SU-DHL-6 (cell line): ENCODE measurements around the gene GMPPA.

Source experiments
- H2AFZ ChIP-seq: fragments of 200-600 bp; sonication (generic); 2 replicates; pipeline ENCODE4 v1.6.1; 2014; ENCODE audit warnings: low read depth, mild to moderate bottlenecking, moderate library complexity, mixed read lengths, antibody characterized with exemption, low read length; ENCODE audit not compliant: severe bottlenecking
- H3F3A ChIP-seq: fragments of 200-600 bp; shearing (Covaris generic); 2 replicates; pipeline ENCODE4 v1.6.0; 2016; ENCODE audit warnings: antibody characterized with exemption, mild to moderate bottlenecking; ENCODE audit not compliant: insufficient read depth
- H3K27ac ChIP-seq: fragments of 200-600 bp; sonication (generic); 2 replicates; pipeline ENCODE4 v1.5.1; 2016; ENCODE audit warnings: low read depth, mild to moderate bottlenecking, low read length, moderate library complexity, mixed read lengths
- H3K27me3 ChIP-seq: fragments of 200-600 bp; sonication (generic), shearing (Covaris generic); 2 replicates; pipeline ENCODE4 v1.6.0; 2014; ENCODE audit warnings: mild to moderate bottlenecking, low read length
- H3K36me3 ChIP-seq: fragments of 200-600 bp; sonication (generic); 2 replicates; pipeline ENCODE4 v1.6.1; 2014; ENCODE audit warnings: mild to moderate bottlenecking, low read length, mixed read lengths
- H3K4me2 ChIP-seq: fragments of 300-600, 200-600 bp; shearing (Covaris generic), sonication (generic); 2 replicates; pipeline ENCODE4 v1.6.0; 2014; ENCODE audit warnings: low read length, low read depth, mild to moderate bottlenecking; ENCODE audit not compliant: poor library complexity, severe bottlenecking
- H3K4me3 ChIP-seq: fragments of 200-600 bp; sonication (generic); 2 replicates; pipeline ENCODE4 v1.5.1; 2014; ENCODE audit warnings: antibody characterized with exemption, low read length, mild to moderate bottlenecking, mixed read lengths; ENCODE audit not compliant: insufficient read depth, poor library complexity, severe bottlenecking
- H3K79me2 ChIP-seq: fragments of 200-600 bp; sonication (generic); 2 replicates; pipeline ENCODE4 v1.6.1; 2014; ENCODE audit warnings: mild to moderate bottlenecking, low read length, moderate library complexity; ENCODE audit not compliant: insufficient read depth
- H3K9ac ChIP-seq: fragments of 200-600 bp; sonication (generic); 2 replicates; pipeline ENCODE4 v1.7.0; 2014; ENCODE audit warnings: mild to moderate bottlenecking, low read length
- H3K9me2 ChIP-seq: fragments of 200-600 bp; sonication (generic); replicated peaks from 2 replicates; pipeline ENCODE4 v1.6.1; 2014; ENCODE audit warnings: low read length; ENCODE audit not compliant: insufficient read depth
- H3K9me3 ChIP-seq: fragments of 200-600 bp; sonication (generic); 2 replicates; pipeline ENCODE4 v1.6.1; 2014; ENCODE audit warnings: low read length, mixed read lengths; ENCODE audit not compliant: insufficient read depth
- H4K20me1 ChIP-seq: fragments of 200-600 bp; sonication (generic); 2 replicates; pipeline ENCODE4 v1.6.1; 2014; ENCODE audit warnings: low read depth, mild to moderate bottlenecking, antibody characterized with exemption, low read length, moderate library complexity, mixed read lengths
- CTCF ChIP-seq: fragments of 200-600 bp; sonication (generic); IDR thresholded peaks from one replicate; pipeline ENCODE4 v1.5.1; 2017; ENCODE audit warnings: antibody characterized with exemption, mild to moderate bottlenecking, low read length, moderate library complexity; ENCODE audit not compliant: insufficient read depth, poor library complexity, severe bottlenecking
- EZH2phosphoT487 ChIP-seq: fragments of 200-600 bp; sonication (generic), shearing (Covaris generic); conservative IDR thresholded peaks from 2 replicates; pipeline ENCODE4 v1.6.1; 2018; ENCODE audit warnings: mild to moderate bottlenecking, antibody characterized with exemption, low read length, moderate library complexity, mixed read lengths

The GMPPA gene

GRCh38 chr2:219516888-219517287 is 18.2 kb downstream of the GMPPA start:
- no peak overlapping the region for H3K9ac ChIP-seq
- no peak overlapping the region for H3K27ac ChIP-seq
- H3K79me2 ChIP-seq: no peaks in the 10 kb centered on the region
- no peaks in the 10 kb centered on the region for H3F3A ChIP-seq
- no peaks in the 10 kb centered on the region for H3K9me2 ChIP-seq
- no peaks in the 10 kb centered on the region for H3K9me3 ChIP-seq
- no peaks in the 10 kb centered on the region for H3K36me3 ChIP-seq
- no peak overlapping the region for H3K4me3 ChIP-seq
- no peak overlapping the region for H3K4me2 ChIP-seq
- no peaks in the 10 kb centered on the region for H4K20me1 ChIP-seq
- H2AFZ ChIP-seq: no peak overlapping the region
- no peaks in the 10 kb centered on the region for H3K27me3 ChIP-seq
- no peak for TF ChIP-seq EZH2phosphoT487

- Histone ChIP-seq H3K4me2 (no peak overlapping the region), H3F3A (no peaks in the 10 kb centered on the region), H3K9me2 (no peaks in the 10 kb centered on the region), H3K79me2 (no peaks in the 10 kb centered on the region), H3K27me3 (no peaks in the 10 kb centered on the region), H4K20me1 (no peaks in the 10 kb centered on the region), H3K36me3 (no peaks in the 10 kb centered on the region), H3K4me3 (no peak overlapping the region), H3K9ac (no peak overlapping the region), H3K9me3 (no peaks in the 10 kb centered on the region), H2AFZ (no peak overlapping the region), H3K27ac (no peak overlapping the region)
- TF ChIP-seq EZH2phosphoT487: no peak
- TF ChIP-seq CTCF: no peak
Observed at GRCh38 chr2:219517954-219518778, 19.5 kb downstream of the GMPPA start.

- Histone ChIP-seq H3K4me3 (no peak overlapping the region), H4K20me1 (no peaks in the 10 kb centered on the region), H3K79me2 (no peaks in the 10 kb centered on the region), H2AFZ (no peak overlapping the region), H3K9me3 (no peaks in the 10 kb centered on the region), H3F3A (no peaks in the 10 kb centered on the region), H3K9ac (no peak overlapping the region), H3K9me2 (no peaks in the 10 kb centered on the region), H3K27ac (no peak overlapping the region), H3K36me3 (no peaks in the 10 kb centered on the region), H3K27me3 (no peaks in the 10 kb centered on the region), H3K4me2 (no peak overlapping the region)
- TF ChIP-seq EZH2phosphoT487: no peak
Observed at GRCh38 chr2:219519526-219519916, 20.8 kb downstream of the GMPPA start.

- H3K79me2 ChIP-seq: no peaks in the 10 kb centered on the region
- no peaks in the 10 kb centered on the region for H3K36me3 ChIP-seq
- H3K9me3 ChIP-seq: no peaks in the 10 kb centered on the region
- no peaks in the 10 kb centered on the region for H4K20me1 ChIP-seq
- no peak overlapping the region for H2AFZ ChIP-seq
- H3K27ac ChIP-seq: no peak overlapping the region
- TF ChIP-seq EZH2phosphoT487: no peak
- no peak for TF ChIP-seq CTCF
- no peak overlapping the region for H3K4me2 ChIP-seq
- no peaks in the 10 kb centered on the region for H3F3A ChIP-seq
- no peaks in the 10 kb centered on the region for H3K27me3 ChIP-seq
- no peaks in the 10 kb centered on the region for H3K9me2 ChIP-seq
- H3K4me3 ChIP-seq: no peak overlapping the region
- no peak overlapping the region for H3K9ac ChIP-seq
Observed at GRCh38 chr2:219520079-219520478, 21.4 kb downstream of the GMPPA start.
